HG03139 (cell line): Measurements from ENCODE around the gene ERI2.
A peak's percentile ranks its signal among the peaks of the same experiment; 100 is the strongest.

Source experiments
- ATAC-seq: cut with Tn5 transposase; IDR thresholded peaks from one replicate; pipeline ENCODE4 v1.9.1; 2021; ENCODE audit not compliant: unreplicated experiment

Gene ERI2

GRCh38 chr16:20806168-20807050, at the start of gene ERI2, which contains the start of gene REXO5:
Gene ERI2, minus strand, starts transcription at chr16:20806472. Its CDS starts 42 bp downstream, at chr16:20806430.
Gene REXO5, plus strand, starts transcription at chr16:20806527. Its CDS starts 427 bp downstream, at chr16:20806954.
- ATAC-seq = peak; percentile 68

GRCh38 chr16:20854963-20855362, 48.7 kb upstream of the ERI2 start:
- no peak for ATAC-seq

GRCh38 chr16:20853981-20854620, 47.8 kb upstream of the ERI2 start:
- no peak for ATAC-seq

- no peak for ATAC-seq
These were observed 46.9 kb upstream of the ERI2 start for GRCh38 chr16:20853143-20853542.

GRCh38 chr16:20851601-20852000, 45.3 kb upstream of the ERI2 start:
- no peak for ATAC-seq

- no peak for ATAC-seq
These were observed 44.7 kb upstream of the ERI2 start for GRCh38 chr16:20850981-20851380.

GRCh38 chr16:20849589-20850390, 43.5 kb upstream of the ERI2 start:
- no peak for ATAC-seq

- ATAC-seq = no peak
These were observed 41.3 kb upstream of the ERI2 start for GRCh38 chr16:20847550-20847949.

- no peak for ATAC-seq
These were observed 40.3 kb upstream of the ERI2 start for GRCh38 chr16:20846551-20846950.

- ATAC-seq = no peak
These were observed 39.8 kb upstream of the ERI2 start for GRCh38 chr16:20846030-20846429.

GRCh38 chr16:20844588-20844987, 38.3 kb upstream of the ERI2 start:
- no peak for ATAC-seq

GRCh38 chr16:20844054-20844453, 37.8 kb upstream of the ERI2 start:
- ATAC-seq = no peak

- ATAC-seq = no peak
These were observed 33.2 kb upstream of the ERI2 start for GRCh38 chr16:20839504-20839903.

GRCh38 chr16:20838240-20838639, 32.0 kb upstream of the ERI2 start:
- no peak for ATAC-seq

- ATAC-seq = no peak
These were observed 26.8 kb upstream of the ERI2 start for GRCh38 chr16:20833086-20833485.

- ATAC-seq = no peak
These were observed 24.1 kb upstream of the ERI2 start for GRCh38 chr16:20830372-20830771.

GRCh38 chr16:20829536-20829935, 23.3 kb upstream of the ERI2 start:
- ATAC-seq = no peak

- ATAC-seq = no peak
These were observed 19.8 kb upstream of the ERI2 start for GRCh38 chr16:20826039-20826566.

- ATAC-seq = no peak
These were observed 16.5 kb upstream of the ERI2 start for GRCh38 chr16:20822521-20823325.

GRCh38 chr16:20821682-20822081, 15.4 kb upstream of the ERI2 start:
- ATAC-seq = no peak
